Measurements from ENCODE around the gene MDGA2. TPM values are rescaled to one million over a fixed set of nuclear protein-coding genes. Genes with fewer than 3 reads are reported as not detected.
A peak's percentile ranks its signal among the peaks of the same experiment; 100 is the strongest.

The MDGA2 gene
- total RNA-seq, 1 experiment from 2014 or later = not detected

DNA sequence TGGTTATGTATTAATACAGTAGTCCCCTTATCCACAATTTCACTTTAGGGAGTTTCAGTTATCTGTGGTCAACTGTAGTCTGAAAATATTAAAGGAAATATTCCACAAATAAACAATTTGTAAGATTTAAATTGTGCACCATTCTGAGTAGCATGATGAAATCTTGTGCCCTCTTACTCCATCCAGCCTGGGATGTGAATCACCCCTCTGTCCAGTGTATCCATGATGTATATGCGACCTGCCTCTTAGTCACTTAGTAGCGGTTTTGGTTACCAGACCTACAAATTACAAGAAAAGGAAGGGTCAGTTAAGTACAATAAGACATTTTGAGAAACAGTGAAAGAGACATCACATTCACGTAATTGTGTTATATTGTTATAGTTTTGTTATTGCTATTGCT lies 39.9 kb upstream of the MDGA2 start (continued):
- TF ChIP-seq, protein P1, sequence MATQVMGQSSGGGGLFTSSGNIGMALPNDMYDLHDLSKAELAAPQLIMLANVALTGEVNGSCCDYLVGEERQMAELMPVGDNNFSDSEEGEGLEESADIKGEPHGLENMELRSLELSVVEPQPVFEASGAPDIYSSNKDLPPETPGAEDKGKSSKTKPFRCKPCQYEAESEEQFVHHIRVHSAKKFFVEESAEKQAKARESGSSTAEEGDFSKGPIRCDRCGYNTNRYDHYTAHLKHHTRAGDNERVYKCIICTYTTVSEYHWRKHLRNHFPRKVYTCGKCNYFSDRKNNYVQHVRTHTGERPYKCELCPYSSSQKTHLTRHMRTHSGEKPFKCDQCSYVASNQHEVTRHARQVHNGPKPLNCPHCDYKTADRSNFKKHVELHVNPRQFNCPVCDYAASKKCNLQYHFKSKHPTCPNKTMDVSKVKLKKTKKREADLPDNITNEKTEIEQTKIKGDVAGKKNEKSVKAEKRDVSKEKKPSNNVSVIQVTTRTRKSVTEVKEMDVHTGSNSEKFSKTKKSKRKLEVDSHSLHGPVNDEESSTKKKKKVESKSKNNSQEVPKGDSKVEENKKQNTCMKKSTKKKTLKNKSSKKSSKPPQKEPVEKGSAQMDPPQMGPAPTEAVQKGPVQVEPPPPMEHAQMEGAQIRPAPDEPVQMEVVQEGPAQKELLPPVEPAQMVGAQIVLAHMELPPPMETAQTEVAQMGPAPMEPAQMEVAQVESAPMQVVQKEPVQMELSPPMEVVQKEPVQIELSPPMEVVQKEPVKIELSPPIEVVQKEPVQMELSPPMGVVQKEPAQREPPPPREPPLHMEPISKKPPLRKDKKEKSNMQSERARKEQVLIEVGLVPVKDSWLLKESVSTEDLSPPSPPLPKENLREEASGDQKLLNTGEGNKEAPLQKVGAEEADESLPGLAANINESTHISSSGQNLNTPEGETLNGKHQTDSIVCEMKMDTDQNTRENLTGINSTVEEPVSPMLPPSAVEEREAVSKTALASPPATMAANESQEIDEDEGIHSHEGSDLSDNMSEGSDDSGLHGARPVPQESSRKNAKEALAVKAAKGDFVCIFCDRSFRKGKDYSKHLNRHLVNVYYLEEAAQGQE (IDR thresholded peaks at IDR 0.05; ENCODE audit: low read depth) = no peak
- TF ChIP-seq, protein P2, sequence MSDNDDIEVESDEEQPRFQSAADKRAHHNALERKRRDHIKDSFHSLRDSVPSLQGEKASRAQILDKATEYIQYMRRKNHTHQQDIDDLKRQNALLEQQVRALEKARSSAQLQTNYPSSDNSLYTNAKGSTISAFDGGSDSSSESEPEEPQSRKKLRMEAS (IDR thresholded peaks at IDR 0.05) = no peak
- TF ChIP-seq, protein P3, sequence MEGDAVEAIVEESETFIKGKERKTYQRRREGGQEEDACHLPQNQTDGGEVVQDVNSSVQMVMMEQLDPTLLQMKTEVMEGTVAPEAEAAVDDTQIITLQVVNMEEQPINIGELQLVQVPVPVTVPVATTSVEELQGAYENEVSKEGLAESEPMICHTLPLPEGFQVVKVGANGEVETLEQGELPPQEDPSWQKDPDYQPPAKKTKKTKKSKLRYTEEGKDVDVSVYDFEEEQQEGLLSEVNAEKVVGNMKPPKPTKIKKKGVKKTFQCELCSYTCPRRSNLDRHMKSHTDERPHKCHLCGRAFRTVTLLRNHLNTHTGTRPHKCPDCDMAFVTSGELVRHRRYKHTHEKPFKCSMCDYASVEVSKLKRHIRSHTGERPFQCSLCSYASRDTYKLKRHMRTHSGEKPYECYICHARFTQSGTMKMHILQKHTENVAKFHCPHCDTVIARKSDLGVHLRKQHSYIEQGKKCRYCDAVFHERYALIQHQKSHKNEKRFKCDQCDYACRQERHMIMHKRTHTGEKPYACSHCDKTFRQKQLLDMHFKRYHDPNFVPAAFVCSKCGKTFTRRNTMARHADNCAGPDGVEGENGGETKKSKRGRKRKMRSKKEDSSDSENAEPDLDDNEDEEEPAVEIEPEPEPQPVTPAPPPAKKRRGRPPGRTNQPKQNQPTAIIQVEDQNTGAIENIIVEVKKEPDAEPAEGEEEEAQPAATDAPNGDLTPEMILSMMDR (IDR thresholded peaks at IDR 0.05 in 2 of 3, conservative IDR thresholded peaks at IDR 0.05 in 1 of 3; ENCODE audit: borderline replicate concordance in 1 of 3, insufficient read depth in 1 of 3, low read depth in 2 of 3, low read length in 2 of 3) = no peak

DNA sequence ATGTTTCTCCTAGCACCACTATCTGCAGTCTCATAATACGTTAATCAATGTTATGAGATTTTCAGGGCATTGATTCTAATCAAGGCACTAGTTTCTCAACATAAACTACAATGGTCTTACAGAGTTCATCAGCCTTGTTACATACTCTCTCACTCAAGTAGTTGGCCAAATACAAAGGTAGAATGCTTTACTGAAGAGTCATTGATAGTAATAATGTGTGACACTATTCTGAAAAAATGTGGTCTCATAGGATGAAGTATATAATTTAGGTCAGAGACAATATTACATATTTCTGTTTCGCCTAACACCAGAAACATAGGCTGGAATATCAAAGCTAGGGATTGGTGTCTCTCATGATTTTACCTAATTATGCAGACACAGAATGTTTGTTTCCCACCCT lies 35.2 kb upstream of the MDGA2 start:
- no peaks in the 10 kb centered on the region for H3K79me2 ChIP-seq (ENCODE audit: insufficient read depth, low read length)
- peaks cover 0 to 7% of the 10 kb centered on the region in 2 experiments; a peak in 1 of 4 replicates for H3K4me1 ChIP-seq (ENCODE audit: control insufficient read depth in 1 of 2, insufficient read depth in 2 of 2, low read length in 2 of 2)
- BruUV-seq (replicated peaks) = no TSS peak
- no peaks in the 10 kb centered on the region for H3K27me3 ChIP-seq (ENCODE audit: insufficient read depth, low read length)
- no peak overlapping the region for H2AFZ ChIP-seq (ENCODE audit: low read depth, low read length, poor library complexity, severe bottlenecking)
- no peak overlapping the region for H3K4me3 ChIP-seq (replicated peaks in 1 of 2; ENCODE audit: low read depth in 1 of 2, low read length in 2 of 2)
- H3K9me2 ChIP-seq (ENCODE audit: insufficient read depth) = no peaks in the 10 kb centered on the region
- no peak overlapping the region for H3K27ac ChIP-seq (ENCODE audit: low read depth, low read length)
- DNase-seq (ENCODE audit: low read depth, low spot score) (no peak), ATAC-seq (no peak)
- CTCF ChIA-PET = no interaction called here
- RAD21 ChIA-PET (ENCODE audit: low non-redundant PET in 1 of 2, low total read pairs in 2 of 2, uncharacterized antibody in 2 of 2, unreplicated experiment in 2 of 2) = no interaction called here
- no peak overlapping the region for H3K9ac ChIP-seq (ENCODE audit: low read length)
- TF ChIP-seq SIN3A (IDR thresholded peaks at IDR 0.05; ENCODE audit: low read depth) (no peak), FOSL1 (IDR thresholded peaks at IDR 0.05; ENCODE audit: low read depth) (peak; percentile 12; the same call in 1 of the 2 replicates)
- H3K4me2 ChIP-seq (ENCODE audit: low read length) = 0 out of 2 replicates have a peak overlapping the region, but pooled peaks have one; percentile 11
- POLR2A ChIA-PET = no interaction called here
- no peaks in the 10 kb centered on the region for H3K36me3 ChIP-seq (ENCODE audit: control insufficient read depth in 1 of 2, insufficient read depth in 2 of 2, low read length in 2 of 2)
- no peaks in the 10 kb centered on the region for H3K9me3 ChIP-seq (ENCODE audit: control insufficient read depth in 1 of 2, insufficient read depth in 1 of 2, low read depth in 1 of 2, low read length in 2 of 2)
- intact Hi-C loops (cut with micrococcal nuclease) = no loop called here
- H4K20me1 ChIP-seq (ENCODE audit: insufficient read depth) = no peaks in the 10 kb centered on the region
